Measurements from ENCODE around the gene RIBC1.

DNA sequence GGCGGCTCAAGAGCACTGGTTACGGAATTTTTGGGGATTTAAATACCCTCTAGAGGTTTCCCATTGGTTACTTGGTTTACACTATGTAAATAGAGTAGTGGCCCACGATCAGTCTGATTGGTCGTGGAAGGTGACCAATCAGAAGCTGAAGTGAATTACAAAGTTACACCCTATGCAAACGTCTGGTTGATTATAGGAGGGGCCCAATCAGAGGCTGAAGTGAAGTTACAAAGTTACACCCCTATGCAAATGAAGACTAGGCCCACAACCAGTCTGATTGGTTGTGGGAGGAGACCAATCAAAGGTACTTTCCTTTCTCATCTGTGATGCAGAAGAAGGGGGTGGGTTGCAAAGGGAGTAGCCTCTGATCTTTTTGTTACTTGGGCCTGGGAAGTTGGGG is 56.6 kb downstream of the RIBC1 start:
- no peak for TF ChIP-seq CTCF (IDR thresholded peaks at IDR 0.05 in 8 of 11, conservative IDR thresholded peaks at IDR 0.05 in 3 of 11)
- TF ChIP-seq POLR2A (IDR thresholded peaks at IDR 0.05), result no peak
